Aortic smooth muscle cell (primary cell): ENCODE data around the gene POTED. TPM values are rescaled to one million over a fixed set of nuclear protein-coding genes. Genes with fewer than 3 reads are reported as not detected.

ENCODE experiments used
- total RNA-seq: library from RNA; depleted of rRNA; stranded (reverse); fragments of >200 nt; gene quantifications from 2 replicates; pipeline ENCODE4 v1.2.3, GENCODE V29; 2014

Gene POTED
- not detected in 2 replicates for total RNA-seq

GRCh38 chr21:13609477-13609876 lies at the start of gene POTED:
TSS of gene POTED (plus strand) at chr21:13609777. CDS start at chr21:13610229, 452 bp downstream.

